Stomach (tissue), 4 donors: ENCODE measurements around the gene CDKN1A.

Experiments
- CTCF ChIP-seq, 7 experiments: fragments of 450-650 bp in 4 of 7; fragments of 200-600 bp in 3 of 7; sonication (generic) in 3 of 7; IDR thresholded peaks; one replicate each; pipeline ENCODE4 v1.5.1; 2016 to 2019; ENCODE audit warnings: antibody characterized with exemption in 7 of 7, control low read depth in 2 of 7, mild to moderate bottlenecking in 1 of 7
- POLR2AphosphoS5 ChIP-seq, 3 donors: sonication (generic); formaldehyde crosslinking; IDR thresholded peaks; one replicate each; pipeline ENCODE4 v1.6.1; 2016; ENCODE audit warnings: antibody characterized with exemption in 3 of 3

GRCh38 chr6:36725581-36725980 lies 47.1 kb downstream of the CDKN1A start:
- TF ChIP-seq CTCF (IDR thresholded peaks at IDR 0.05) (no peak), POLR2AphosphoS5 (IDR thresholded peaks at IDR 0.05) (no peak)
